HG03097 (cell line): ENCODE measurements around the gene CALD1.

Experiments used
- ATAC-seq: cut with Tn5 transposase; IDR thresholded peaks from one replicate; pipeline ENCODE4 v1.9.1; 2021; ENCODE audit not compliant: unreplicated experiment, low FRiP score

The CALD1 gene

GRCh38 chr7:134778941-134779740 is at the start of gene CALD1:
Gene CALD1, plus strand, starts transcription at chr7:134779634. Its CDS starts 88,100 bp downstream, at chr7:134867734.
- ATAC-seq, result no peak

DNA sequence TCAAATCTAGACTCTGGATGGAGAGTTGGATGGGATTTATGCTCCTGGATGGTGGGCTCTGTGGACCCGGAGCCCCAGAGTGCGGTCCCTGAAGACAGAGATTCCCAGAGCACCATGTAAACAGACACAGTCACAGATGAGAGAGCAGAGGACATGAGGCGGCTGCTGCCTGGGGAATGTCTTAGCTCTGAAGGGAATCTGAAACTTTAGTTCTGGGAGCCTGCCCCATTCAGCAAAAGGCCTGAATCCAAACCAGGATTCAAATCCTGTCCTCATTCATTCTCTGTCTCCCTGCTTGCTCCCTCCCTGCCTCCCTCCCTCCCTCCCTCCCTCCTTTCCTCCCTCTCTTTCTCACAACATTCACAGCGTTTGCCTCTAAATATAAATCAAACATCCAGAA is 49.5 kb upstream of the CALD1 start:
- no peak for ATAC-seq

GRCh38 chr7:134730411-134730829 is 49.0 kb upstream of the CALD1 start:
- no peak for ATAC-seq

GRCh38 chr7:134731616-134732015 is 47.8 kb upstream of the CALD1 start:
- ATAC-seq, result no peak

DNA sequence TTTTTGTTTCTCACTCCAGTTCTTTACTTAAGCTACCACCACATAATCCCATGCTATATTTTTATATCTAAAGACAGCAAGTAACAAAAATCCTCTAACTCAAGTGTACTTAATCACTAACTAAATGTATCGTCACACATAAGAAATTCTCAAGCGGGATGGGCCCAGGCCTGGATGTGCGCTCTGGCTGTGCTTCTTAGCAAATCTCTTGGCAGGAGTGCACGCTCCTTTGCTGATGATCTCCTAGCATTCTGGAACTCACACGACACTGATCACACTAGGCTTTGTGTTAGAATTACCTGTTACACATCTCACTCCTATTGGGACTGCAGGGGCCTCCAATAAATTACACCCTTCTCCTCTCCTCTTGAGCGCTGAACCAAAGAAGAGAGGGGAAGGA is 46.7 kb upstream of the CALD1 start:
- no peak for ATAC-seq

DNA sequence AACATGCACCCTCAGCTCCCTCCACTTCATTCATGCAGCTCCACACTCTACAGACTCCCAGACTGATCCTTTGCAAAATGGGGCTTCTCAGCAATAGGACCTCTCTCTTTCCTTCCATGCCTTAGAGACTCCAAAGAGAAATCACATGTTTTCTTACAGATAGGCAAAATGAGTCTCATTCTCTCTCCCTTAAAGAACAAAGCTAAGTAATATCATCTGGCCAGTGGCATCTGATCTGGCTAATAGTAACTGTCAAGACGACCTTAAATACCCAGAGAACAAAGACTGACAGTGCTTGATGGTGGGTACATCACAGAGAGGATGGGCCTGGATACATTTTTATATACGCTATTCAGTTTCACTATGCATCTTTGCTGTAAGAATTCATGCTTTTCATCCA is 43.1 kb upstream of the CALD1 start:
- no peak for ATAC-seq

DNA sequence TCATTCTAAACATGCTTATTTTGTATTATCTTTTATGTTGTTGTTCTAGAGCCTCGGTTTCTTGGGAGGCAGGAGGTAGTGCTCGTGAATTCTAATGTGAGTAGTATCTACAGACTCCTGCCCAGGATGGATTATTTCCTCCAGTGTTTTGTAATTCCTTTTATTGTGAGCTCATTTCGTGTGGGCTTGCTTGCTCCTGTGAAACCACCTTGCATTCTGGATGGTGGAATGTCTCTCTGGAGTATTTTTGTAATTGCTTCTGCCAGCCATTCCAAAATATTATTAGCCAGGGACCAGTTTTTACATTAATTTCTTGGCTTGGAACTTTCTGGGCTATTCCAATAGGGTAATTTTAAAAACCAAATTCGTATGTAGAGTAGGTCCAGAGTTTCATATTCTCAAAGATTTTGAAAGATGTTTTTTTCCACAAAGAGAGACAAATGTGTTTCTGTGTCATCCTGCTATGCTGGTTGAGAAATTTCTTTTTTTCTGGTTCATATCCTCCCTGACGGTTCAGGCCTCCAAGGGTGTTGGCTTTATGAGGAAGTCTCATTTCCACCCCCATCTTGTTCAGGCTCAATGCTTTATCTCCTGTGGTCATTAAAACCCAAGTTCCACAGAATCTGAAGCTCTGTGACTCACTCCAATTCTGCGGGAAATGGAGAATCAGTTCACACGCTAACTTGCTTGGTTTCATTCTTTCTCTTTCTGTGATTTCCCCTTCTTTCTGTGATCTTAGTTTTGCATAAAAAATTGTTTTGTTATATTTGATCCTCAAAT is 41.7 kb upstream of the CALD1 start:
- peak; percentile 57 for ATAC-seq

DNA sequence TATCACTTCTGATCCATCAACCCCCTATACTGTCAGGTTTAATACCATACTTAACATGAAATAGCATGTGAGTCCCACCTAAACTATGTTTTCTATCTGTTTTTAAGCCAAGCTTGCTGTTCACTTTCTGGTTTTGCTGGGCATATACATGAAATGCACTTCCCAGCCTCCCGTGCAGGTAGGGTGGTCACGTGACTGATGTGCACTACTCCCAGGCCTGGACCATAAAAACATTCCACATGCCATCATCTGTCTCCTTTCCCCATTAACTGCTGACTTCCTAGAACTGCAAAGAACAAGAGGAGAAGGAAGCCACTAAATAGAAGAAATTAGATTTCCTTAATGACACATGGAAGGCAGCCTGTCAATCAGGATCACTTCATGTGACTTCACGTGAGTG is 40.1 kb upstream of the CALD1 start:
- ATAC-seq, result no peak

DNA sequence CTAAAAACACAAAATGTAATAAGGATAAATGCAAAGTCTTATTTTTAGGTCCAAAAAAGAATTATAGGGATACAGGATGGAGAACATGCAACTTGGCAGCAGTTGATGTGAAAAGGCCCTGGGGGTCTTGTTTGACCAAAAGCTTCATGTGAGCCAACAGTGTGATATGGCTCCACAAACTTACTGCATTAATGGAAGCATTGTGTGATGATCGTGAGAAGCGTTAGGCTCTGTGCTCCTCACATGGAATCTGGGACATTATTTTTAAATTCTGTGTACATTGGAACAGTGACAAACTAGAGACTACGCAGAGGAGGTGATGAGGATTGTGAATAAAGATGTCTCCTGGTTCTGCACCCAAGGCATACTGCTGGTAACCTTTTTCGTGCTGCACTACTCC is 39.1 kb upstream of the CALD1 start:
- ATAC-seq, result no peak

GRCh38 chr7:134741907-134742635 is 37.4 kb upstream of the CALD1 start:
- no peak for ATAC-seq

DNA sequence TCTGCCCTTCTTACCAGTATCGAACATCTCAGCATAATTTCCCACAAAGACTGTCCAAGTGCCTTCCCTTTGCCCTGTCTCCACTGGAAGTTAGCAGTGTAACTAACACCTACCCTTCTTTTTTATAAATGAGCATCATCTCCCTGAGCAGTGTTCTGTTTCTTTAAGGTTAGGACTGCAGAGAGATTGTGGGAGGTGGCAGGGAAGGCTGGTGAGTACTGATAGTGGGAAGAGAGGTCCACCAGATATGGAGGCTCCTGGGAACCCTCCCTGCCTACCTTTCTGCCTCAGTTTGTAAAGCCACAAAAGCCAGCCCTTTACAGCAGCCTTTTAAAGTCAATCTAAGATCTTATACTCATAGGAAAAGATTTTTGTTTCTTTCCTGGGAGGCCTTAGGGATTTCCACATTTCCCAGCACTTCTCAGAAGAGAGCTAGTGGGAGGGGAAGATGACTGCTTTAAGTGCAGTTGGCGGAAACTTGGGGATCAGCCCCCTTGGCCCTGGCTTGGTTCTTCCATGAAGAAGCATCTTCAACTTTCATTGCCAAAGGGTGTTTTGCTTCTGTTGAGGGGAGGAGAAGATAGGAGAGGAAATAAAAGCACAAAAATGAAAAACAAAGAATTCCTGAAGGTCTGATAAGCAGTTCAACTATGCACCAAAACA is 36.6 kb upstream of the CALD1 start:
- no peak for ATAC-seq

DNA sequence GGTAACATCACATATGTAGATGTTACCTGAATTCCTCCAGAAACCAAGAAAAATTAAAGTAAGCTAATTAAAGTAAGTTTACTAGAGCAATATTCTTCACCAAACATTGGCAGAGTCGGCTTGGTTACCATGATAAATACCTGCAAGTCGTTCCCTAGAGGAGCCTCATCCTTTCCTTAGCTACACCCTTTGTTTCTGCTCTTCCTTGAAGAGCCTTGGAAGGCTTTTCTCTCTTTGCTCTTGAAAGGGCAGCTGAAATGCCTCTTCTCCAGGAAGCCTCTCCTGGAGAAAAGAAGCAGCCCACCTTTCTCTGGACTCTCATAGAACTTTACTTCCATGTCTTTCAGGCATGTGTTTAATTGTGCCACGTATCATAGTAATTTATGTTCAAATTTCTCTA is 34.9 kb upstream of the CALD1 start:
- no peak for ATAC-seq

GRCh38 chr7:134747326-134747725 is 32.1 kb upstream of the CALD1 start:
- ATAC-seq, result no peak

- ATAC-seq, result no peak
These were observed 29.1 kb upstream of the CALD1 start for GRCh38 chr7:134750083-134751062.

DNA sequence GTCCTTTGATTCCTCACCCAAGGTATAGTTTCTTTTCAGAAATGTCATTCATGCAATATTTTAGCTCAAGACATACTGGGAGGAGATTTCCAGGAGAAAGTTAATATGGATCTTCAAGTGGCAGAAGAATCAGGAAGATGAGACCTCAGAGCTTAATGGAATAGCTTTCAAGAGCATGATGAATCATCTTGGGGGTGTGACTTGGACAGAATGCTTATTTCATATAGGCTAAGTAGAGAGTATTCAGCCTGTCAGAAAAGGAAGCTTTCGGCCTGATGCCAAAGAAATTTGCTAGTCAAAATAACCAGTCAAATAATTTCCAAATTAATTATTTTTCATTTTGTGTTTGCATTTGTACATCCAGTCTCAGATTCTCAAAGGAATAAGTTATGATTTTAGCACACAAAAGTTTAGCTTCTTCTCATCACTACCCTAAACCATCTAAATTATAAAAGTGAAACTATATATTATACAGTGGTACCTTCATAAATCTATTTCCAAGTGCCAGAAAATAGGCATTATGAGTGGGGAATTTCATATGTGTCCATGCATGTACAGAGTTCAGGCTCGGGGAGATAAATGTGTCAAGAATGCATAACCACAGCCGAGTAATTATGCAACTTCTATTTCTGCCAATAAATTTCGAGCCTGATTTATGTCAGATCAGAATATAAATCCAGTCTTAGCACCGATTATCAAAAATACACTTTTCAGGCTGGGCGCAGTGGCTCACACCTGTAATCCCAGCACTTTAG is 27.3 kb upstream of the CALD1 start:
- ATAC-seq, result no peak

GRCh38 chr7:134755422-134756022 is 23.9 kb upstream of the CALD1 start:
- ATAC-seq, result no peak

DNA sequence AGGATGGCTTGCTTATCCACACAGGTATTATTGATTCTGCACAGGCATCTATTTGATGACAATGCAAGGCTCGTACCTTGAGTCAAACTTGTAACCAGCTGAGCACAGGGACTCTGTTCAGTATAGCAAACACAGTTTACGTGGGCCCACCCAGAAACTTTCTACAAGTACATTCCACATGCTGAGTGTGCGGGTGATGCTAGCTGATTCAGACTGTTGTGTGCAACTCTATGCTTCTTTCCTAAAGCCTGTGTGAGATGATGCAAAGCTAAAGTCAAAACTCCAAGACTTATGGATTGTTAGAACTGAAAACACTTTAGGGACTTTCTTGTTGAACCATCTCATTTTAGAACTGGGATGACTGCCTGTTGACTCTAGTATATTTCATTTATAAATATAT is 21.5 kb upstream of the CALD1 start:
- no peak for ATAC-seq

- no peak for ATAC-seq
These were observed 20.5 kb upstream of the CALD1 start for GRCh38 chr7:134758981-134759380.
